Astrocyte (in vitro differentiated cells and primary cell): ENCODE data around the gene PLA2G1B. TPM values are rescaled to one million over a fixed set of nuclear protein-coding genes. Genes with fewer than 3 reads are reported as not detected.
A peak's percentile ranks its signal among the peaks of the same experiment; 100 is the strongest.

Experiments used
- DNase-seq: peaks from one replicate; pipeline ENCODE4 v3.0.0-alpha.2; 2010; ENCODE audit warnings: low read depth
- FAIRE-seq: peaks from 2 replicates; lab custom pipeline; 2011; peaks lifted over from hg19 to GRCh38; lab: Jason Lieb, UNC
- H2AFZ ChIP-seq: 2 replicates; pipeline ENCODE4 v1.6.0; 2012; ENCODE audit warnings: low read depth, low read length, inconsistent platforms
- H3K27ac ChIP-seq: 2 replicates; pipeline ENCODE4 v1.5.1; 2011; ENCODE audit warnings: low read depth, low read length, inconsistent platforms
- H3K27me3 ChIP-seq: 2 replicates; pipeline ENCODE4 v1.6.0; 2011; ENCODE audit warnings: low read length, inconsistent platforms; ENCODE audit not compliant: insufficient read depth
- H3K36me3 ChIP-seq: 2 replicates; pipeline ENCODE4 v1.5.1; 2011; ENCODE audit warnings: low read length, inconsistent platforms; ENCODE audit not compliant: insufficient read depth
- H3K4me1 ChIP-seq: 2 replicates; pipeline ENCODE4 v1.5.1; 2011; ENCODE audit warnings: low read length, inconsistent platforms; ENCODE audit not compliant: insufficient read depth
- H3K4me2 ChIP-seq: 2 replicates; pipeline ENCODE4 v1.6.0; 2012; ENCODE audit warnings: low read length, inconsistent platforms
- H3K4me3 ChIP-seq: 2 replicates; pipeline ENCODE4 v1.5.1; 2011; ENCODE audit warnings: low read depth, mild to moderate bottlenecking, low read length, inconsistent platforms; ENCODE audit not compliant: insufficient read depth
- H3K79me2 ChIP-seq: 2 replicates; pipeline ENCODE4 v1.6.0; 2012; ENCODE audit warnings: mild to moderate bottlenecking, low read length, inconsistent platforms; ENCODE audit not compliant: insufficient read depth
- H3K9ac ChIP-seq: 2 replicates; pipeline ENCODE4 v1.6.0; 2012; ENCODE audit warnings: mild to moderate bottlenecking, low read length, inconsistent platforms
- H3K9me3 ChIP-seq: 2 replicates; pipeline ENCODE4 v1.5.1; 2012; ENCODE audit warnings: low read depth, mild to moderate bottlenecking, low read length, inconsistent platforms; ENCODE audit not compliant: insufficient read depth
- H4K20me1 ChIP-seq: 2 replicates; pipeline ENCODE4 v1.6.0; 2012; ENCODE audit warnings: low read length, inconsistent platforms; ENCODE audit not compliant: insufficient read depth
- H3K27ac Mint-ChIP-seq: one replicate; pipeline ENCODE4 v1.8.0; 2021; ENCODE audit warnings: mild to moderate bottlenecking, mixed read lengths; ENCODE audit not compliant: unreplicated experiment
- H3K27me3 Mint-ChIP-seq: one replicate; pipeline ENCODE4 v1.8.0; 2021; ENCODE audit warnings: low read depth, mixed read lengths; ENCODE audit not compliant: unreplicated experiment
- H3K36me3 Mint-ChIP-seq: one replicate; pipeline ENCODE4 v1.8.0; 2021; ENCODE audit warnings: low read depth, mixed read lengths; ENCODE audit not compliant: unreplicated experiment
- H3K4me1 Mint-ChIP-seq: one replicate; pipeline ENCODE4 v1.8.0; 2021; ENCODE audit warnings: low read depth, mixed read lengths; ENCODE audit not compliant: unreplicated experiment
- H3K4me3 Mint-ChIP-seq: one replicate; pipeline ENCODE4 v1.8.0; 2021; ENCODE audit warnings: mild to moderate bottlenecking, moderate library complexity, mixed read lengths; ENCODE audit not compliant: unreplicated experiment
- H3K9me3 Mint-ChIP-seq: one replicate; pipeline ENCODE4 v1.8.0; 2021; ENCODE audit warnings: mild to moderate bottlenecking, mixed read lengths; ENCODE audit not compliant: unreplicated experiment
- EZH2 ChIP-seq: IDR thresholded peaks from 2 replicates; pipeline ENCODE4 v1.6.1; 2012; ENCODE audit warnings: mild to moderate bottlenecking, low read length, inconsistent platforms; ENCODE audit not compliant: insufficient read depth
- total RNA-seq: library from RNA; stranded (reverse); gene quantifications from 2 replicates; pipeline ENCODE4 v1.2.1, GENCODE V29; 2021
- TF ChIP-seq, protein P1 (sequence below): IDR thresholded peaks from 2 replicates; pipeline ENCODE4 v1.5.1; 2011; ENCODE audit warnings: low read depth, mild to moderate bottlenecking, inconsistent platforms, low read length, moderate library complexity; ENCODE audit not compliant: insufficient read depth

PLA2G1B gene
- total RNA-seq, 1 donor from 2014 or later, result not detected

GRCh38 chr12:120292411-120292660, 35.2 kb downstream of the PLA2G1B start:
- Histone ChIP-seq H3K27ac (peak overlapping the region; percentile 100), H3K4me1 (peaks cover 13% of the 10 kb centered on the region), H2AFZ (no peak overlapping the region), H3K36me3 (no peaks in the 10 kb centered on the region), H3K4me2 (peak overlapping the region; percentile 82), H4K20me1 (no peaks in the 10 kb centered on the region), H3K9ac (peak overlapping the region; percentile 94), H3K27me3 (no peaks in the 10 kb centered on the region), H3K4me3 (peak overlapping the region; percentile 51), H3K79me2 (no peaks in the 10 kb centered on the region), H3K9me3 (no peaks in the 10 kb centered on the region)
- no peak overlapping the region for H3K27ac Mint-ChIP-seq
- DNase-seq (no peak), FAIRE-seq (no peak)
- peaks cover 5% of the 10 kb centered on the region for H3K4me1 Mint-ChIP-seq
- H3K9me3 Mint-ChIP-seq, result no peaks in the 10 kb centered on the region
- no peaks in the 10 kb centered on the region for H3K36me3 Mint-ChIP-seq
- TF ChIP-seq, protein P1, sequence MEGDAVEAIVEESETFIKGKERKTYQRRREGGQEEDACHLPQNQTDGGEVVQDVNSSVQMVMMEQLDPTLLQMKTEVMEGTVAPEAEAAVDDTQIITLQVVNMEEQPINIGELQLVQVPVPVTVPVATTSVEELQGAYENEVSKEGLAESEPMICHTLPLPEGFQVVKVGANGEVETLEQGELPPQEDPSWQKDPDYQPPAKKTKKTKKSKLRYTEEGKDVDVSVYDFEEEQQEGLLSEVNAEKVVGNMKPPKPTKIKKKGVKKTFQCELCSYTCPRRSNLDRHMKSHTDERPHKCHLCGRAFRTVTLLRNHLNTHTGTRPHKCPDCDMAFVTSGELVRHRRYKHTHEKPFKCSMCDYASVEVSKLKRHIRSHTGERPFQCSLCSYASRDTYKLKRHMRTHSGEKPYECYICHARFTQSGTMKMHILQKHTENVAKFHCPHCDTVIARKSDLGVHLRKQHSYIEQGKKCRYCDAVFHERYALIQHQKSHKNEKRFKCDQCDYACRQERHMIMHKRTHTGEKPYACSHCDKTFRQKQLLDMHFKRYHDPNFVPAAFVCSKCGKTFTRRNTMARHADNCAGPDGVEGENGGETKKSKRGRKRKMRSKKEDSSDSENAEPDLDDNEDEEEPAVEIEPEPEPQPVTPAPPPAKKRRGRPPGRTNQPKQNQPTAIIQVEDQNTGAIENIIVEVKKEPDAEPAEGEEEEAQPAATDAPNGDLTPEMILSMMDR, result no peak
- no peak for TF ChIP-seq EZH2
- no peak overlapping the region for H3K4me3 Mint-ChIP-seq
- H3K27me3 Mint-ChIP-seq, result no peaks in the 10 kb centered on the region

DNA sequence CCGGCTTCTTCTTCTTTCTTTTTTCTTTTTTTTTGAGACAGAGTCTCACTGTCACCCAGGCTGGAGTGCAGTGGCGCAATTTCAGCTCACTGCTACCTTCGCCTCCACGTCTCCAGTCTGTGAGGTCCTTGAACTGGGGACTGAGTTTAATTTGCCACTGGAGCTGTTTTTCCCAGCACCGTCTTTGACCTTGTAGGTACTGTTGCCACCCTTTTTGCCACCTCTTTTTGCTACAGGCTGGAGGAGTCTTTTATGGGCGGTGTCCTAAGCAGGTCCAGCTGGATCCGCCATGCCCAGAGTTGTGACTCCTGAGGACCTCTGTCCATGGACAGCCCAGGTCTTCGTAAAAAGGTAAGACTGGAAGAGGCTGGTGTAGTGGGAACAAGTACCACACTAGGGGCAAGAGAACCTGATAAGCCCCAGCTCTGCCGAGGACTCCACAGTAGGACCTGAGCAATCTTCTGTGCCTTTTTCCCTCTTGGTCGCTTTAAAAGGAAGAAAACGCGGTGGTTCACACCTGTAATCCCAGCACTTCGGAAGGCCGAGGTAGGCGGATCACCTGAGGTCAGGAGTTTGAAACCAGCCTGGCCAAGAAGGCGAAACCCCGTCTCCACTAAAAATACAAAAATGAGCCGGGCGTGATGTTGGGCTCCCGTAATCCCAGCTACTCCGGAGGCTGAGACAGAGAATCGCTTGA, 36.8 kb downstream of the PLA2G1B start:
- H3K4me2 ChIP-seq, result peak overlapping the region; percentile 76
- DNase-seq, result peak; percentile 8
- H3K4me1 ChIP-seq, result peaks cover 18% of the 10 kb centered on the region
- H3K36me3 ChIP-seq, result no peaks in the 10 kb centered on the region
- peak overlapping the region; percentile 8 for H3K27ac ChIP-seq
- peak overlapping the region; percentile 60 for H3K9ac ChIP-seq
- no peaks in the 10 kb centered on the region for H3K27me3 Mint-ChIP-seq
- H3K4me3 Mint-ChIP-seq, result peak overlapping the region; percentile 50
- H3K27me3 ChIP-seq, result no peaks in the 10 kb centered on the region
- TF ChIP-seq, protein P1, result no peak
- no peak for TF ChIP-seq EZH2
- no peak for FAIRE-seq
- H3K27ac Mint-ChIP-seq, result no peak overlapping the region
- no peak overlapping the region for H3K4me3 ChIP-seq
- H3K79me2 ChIP-seq, result no peaks in the 10 kb centered on the region
- H3K9me3 ChIP-seq, result no peaks in the 10 kb centered on the region
- H3K9me3 Mint-ChIP-seq, result peaks cover 1% of the 10 kb centered on the region
- no peaks in the 10 kb centered on the region for H4K20me1 ChIP-seq
- H3K4me1 Mint-ChIP-seq, result peaks cover 15% of the 10 kb centered on the region
- H2AFZ ChIP-seq, result no peak overlapping the region
- H3K36me3 Mint-ChIP-seq, result no peaks in the 10 kb centered on the region

GRCh38 chr12:120287491-120287890, 40.1 kb downstream of the PLA2G1B start:
- no peak overlapping the region for H3K27ac Mint-ChIP-seq

More at GRCh38 chr12:120287491-120287890, 40.1 kb downstream of the PLA2G1B start:
- Mint-ChIP-seq H3K4me1 (peaks cover 17% of the 10 kb centered on the region), H3K4me3 (no peak overlapping the region), H3K9me3 (peaks cover 1% of the 10 kb centered on the region), H3K36me3 (no peaks in the 10 kb centered on the region), H3K27me3 (no peaks in the 10 kb centered on the region)
- Histone ChIP-seq H3K27me3 (no peaks in the 10 kb centered on the region), H4K20me1 (no peaks in the 10 kb centered on the region), H3K4me1 (peaks cover 12% of the 10 kb centered on the region), H3K9ac (no peak overlapping the region), H2AFZ (no peak overlapping the region), H3K4me2 (no peak overlapping the region), H3K4me3 (no peak overlapping the region), H3K79me2 (no peaks in the 10 kb centered on the region), H3K36me3 (no peaks in the 10 kb centered on the region), H3K27ac (no peak overlapping the region), H3K9me3 (no peaks in the 10 kb centered on the region)
- DNase-seq, result no peak
- no peak for FAIRE-seq
- TF ChIP-seq EZH2, result no peak
- TF ChIP-seq, protein P1, result no peak
